Measurements from ENCODE around the gene FBXO15. TPM values are rescaled to one million over a fixed set of nuclear protein-coding genes. Genes with fewer than 3 reads are reported as not detected.

FBXO15 gene
- total RNA-seq, 1 experiment from 2014 or later: 0.36 TPM

GRCh38 chr18:74068296-74068695 lies 79.3 kb downstream of the FBXO15 start:
- no peaks in the 10 kb centered on the region for H3K36me3 ChIP-seq
- H3K27ac ChIP-seq: no peak overlapping the region
- no peaks in the 10 kb centered on the region for H3K9me3 ChIP-seq (replicated peaks)
- H3K4me3 ChIP-seq: no peak overlapping the region
- no peak for DNase-seq
- no peaks in the 10 kb centered on the region for H3K27me3 ChIP-seq
- H3K4me1 ChIP-seq: no peaks in the 10 kb centered on the region

DNA sequence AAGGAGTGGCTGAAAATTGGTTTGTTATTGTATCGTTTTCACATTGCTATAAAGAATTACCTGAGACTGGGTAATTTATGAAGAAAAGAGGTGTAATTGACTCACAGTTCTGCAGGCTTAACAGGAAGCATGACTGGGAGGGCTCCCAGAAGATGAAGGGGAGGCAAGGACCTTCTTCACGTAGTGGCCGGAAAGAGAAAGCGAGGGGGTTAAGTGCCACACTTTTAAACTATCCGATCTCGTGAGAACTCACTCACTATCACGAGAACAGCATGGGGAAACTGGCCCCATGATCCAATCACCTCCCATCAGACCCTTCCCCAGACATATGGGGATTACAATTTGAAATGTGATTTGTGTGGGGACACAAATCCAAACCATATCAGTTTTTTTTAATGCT lies 81.6 kb downstream of the FBXO15 start:
- Histone ChIP-seq H3K4me3 (no peak overlapping the region), H3K4me1 (no peaks in the 10 kb centered on the region), H3K27me3 (no peaks in the 10 kb centered on the region), H3K36me3 (no peaks in the 10 kb centered on the region), H3K9me3 (replicated peaks) (no peaks in the 10 kb centered on the region), H3K27ac (no peak overlapping the region)
- no peak for DNase-seq

DNA sequence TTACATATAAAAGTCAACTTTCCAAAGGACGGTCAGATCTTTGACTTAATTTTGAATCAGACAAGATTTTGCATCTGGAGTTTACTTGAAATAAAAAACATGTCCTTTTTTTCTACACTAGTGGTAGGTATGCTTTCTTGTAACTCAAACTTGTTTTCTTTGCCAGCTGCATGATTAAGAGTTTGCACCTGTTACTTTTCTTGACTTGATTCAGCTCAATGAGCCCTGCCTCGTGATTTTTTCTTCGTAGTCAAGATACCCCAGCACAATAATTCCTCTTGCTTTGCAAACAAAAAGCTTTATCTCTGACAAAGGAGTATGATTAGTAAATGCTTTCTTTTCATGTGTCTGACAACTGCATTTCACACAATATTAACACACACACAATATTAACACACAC lies 82.3 kb downstream of the FBXO15 start:
- DNase-seq: no peak
- Histone ChIP-seq H3K9me3 (replicated peaks) (no peaks in the 10 kb centered on the region), H3K4me1 (no peaks in the 10 kb centered on the region), H3K27me3 (no peaks in the 10 kb centered on the region), H3K36me3 (no peaks in the 10 kb centered on the region), H3K27ac (no peak overlapping the region), H3K4me3 (no peak overlapping the region)

DNA sequence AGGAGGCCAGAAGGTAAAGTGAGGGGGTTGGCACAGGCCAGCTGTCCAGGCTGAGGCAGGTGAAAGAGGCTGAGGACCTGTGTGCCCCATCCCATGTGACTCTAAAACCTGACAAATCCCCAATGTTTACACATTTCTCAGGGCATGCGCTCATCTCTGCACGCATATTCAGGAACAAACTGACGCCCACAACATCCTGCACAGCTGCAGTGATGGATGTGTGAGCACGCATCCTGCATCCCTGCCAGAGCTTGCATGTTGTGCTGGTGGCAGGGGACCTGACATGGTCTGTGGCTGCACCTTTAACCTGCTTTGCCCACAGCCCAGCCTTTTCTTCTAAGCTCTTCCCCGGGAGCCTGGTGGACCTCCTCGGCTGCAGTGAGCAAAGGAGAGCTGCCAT lies 83.1 kb downstream of the FBXO15 start:
- no peaks in the 10 kb centered on the region for H3K4me1 ChIP-seq
- H3K27ac ChIP-seq: no peak overlapping the region
- no peak for DNase-seq
- H3K36me3 ChIP-seq: no peaks in the 10 kb centered on the region
- no peaks in the 10 kb centered on the region for H3K27me3 ChIP-seq
- no peaks in the 10 kb centered on the region for H3K9me3 ChIP-seq (replicated peaks)
- H3K4me3 ChIP-seq: no peak overlapping the region

GRCh38 chr18:74063557-74063956 lies 84.1 kb downstream of the FBXO15 start:
- H3K4me3 ChIP-seq: no peak overlapping the region
- no peaks in the 10 kb centered on the region for H3K27me3 ChIP-seq
- no peaks in the 10 kb centered on the region for H3K36me3 ChIP-seq
- H3K9me3 ChIP-seq (replicated peaks): no peaks in the 10 kb centered on the region
- no peak for DNase-seq
- H3K27ac ChIP-seq: no peak overlapping the region
- no peaks in the 10 kb centered on the region for H3K4me1 ChIP-seq

GRCh38 chr18:74063023-74063422 lies 84.6 kb downstream of the FBXO15 start:
- no peaks in the 10 kb centered on the region for H3K9me3 ChIP-seq (replicated peaks)
- no peaks in the 10 kb centered on the region for H3K4me1 ChIP-seq
- no peaks in the 10 kb centered on the region for H3K36me3 ChIP-seq
- no peak overlapping the region for H3K27ac ChIP-seq
- no peak overlapping the region for H3K4me3 ChIP-seq
- no peaks in the 10 kb centered on the region for H3K27me3 ChIP-seq
- DNase-seq: no peak

DNA sequence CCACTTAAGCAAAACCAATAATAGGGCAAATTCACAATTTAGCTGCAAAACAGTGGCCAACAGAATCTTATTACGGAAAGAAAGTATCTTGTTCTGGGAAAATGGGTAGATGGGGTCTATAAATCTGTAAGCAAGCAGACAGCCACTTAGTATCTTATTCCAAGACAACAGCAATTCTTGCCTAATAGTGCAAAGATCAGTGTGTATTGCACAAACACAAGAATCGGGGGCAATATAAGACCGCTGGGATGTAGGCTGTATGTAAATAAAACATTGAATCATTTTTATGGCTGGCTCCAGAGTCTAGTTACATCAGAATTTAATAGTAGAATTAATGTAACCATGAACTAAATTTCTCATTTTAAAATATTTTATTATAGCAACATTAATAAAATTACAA lies 85.6 kb downstream of the FBXO15 start:
- no peaks in the 10 kb centered on the region for H3K4me1 ChIP-seq
- H3K27me3 ChIP-seq: no peaks in the 10 kb centered on the region
- H3K27ac ChIP-seq: no peak overlapping the region
- H3K9me3 ChIP-seq (replicated peaks): no peaks in the 10 kb centered on the region
- no peaks in the 10 kb centered on the region for H3K36me3 ChIP-seq
- H3K4me3 ChIP-seq: no peak overlapping the region
- no peak for DNase-seq

DNA sequence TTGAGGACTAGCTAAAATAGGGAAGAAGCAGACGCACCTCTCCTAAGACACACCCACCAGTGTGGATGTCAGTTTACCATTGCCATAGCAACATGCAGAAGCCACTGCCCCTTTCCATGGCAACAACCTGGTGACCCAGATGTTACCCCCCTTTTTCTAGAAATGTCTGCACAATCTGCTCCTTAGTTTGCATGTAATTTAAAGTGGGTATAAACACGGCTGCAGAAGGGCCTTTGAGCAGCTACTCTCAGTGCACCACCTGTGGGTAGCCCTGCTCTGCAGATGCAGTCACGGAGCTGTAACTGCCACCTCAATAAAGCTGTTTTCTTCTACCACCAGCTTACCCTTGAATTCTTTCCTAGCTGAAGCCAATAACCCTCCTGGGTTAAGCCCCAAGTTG lies 87.1 kb downstream of the FBXO15 start:
- DNase-seq: no peak

DNA sequence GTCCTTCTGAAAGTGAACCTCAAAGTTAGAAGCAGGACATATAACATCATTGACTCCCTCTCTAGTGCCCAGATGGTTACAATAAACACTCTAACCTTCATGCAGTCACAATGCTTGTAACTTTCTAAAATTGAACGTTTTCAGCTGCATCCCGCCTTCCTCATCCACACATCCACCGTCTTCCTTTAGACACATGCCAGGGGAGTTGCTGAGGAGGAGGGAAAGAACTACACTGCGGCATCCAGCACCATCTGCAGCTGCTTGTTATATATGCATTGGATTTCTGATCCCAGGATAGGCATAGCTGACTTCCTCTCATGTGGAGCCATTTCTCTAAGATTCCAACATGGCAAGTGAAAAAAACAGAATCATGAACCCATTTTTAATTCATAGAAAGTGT lies 96.8 kb downstream of the FBXO15 start:
- H3K9me3 ChIP-seq (replicated peaks): no peaks in the 10 kb centered on the region

More for the DNA sequence above, 87.1 kb downstream of the FBXO15 start:
- H3K4me3 ChIP-seq: no peak overlapping the region
- H3K36me3 ChIP-seq: no peaks in the 10 kb centered on the region
- no peaks in the 10 kb centered on the region for H3K4me1 ChIP-seq
- H3K27me3 ChIP-seq: no peaks in the 10 kb centered on the region
- H3K27ac ChIP-seq: no peak overlapping the region
- no peaks in the 10 kb centered on the region for H3K9me3 ChIP-seq (replicated peaks)

DNA sequence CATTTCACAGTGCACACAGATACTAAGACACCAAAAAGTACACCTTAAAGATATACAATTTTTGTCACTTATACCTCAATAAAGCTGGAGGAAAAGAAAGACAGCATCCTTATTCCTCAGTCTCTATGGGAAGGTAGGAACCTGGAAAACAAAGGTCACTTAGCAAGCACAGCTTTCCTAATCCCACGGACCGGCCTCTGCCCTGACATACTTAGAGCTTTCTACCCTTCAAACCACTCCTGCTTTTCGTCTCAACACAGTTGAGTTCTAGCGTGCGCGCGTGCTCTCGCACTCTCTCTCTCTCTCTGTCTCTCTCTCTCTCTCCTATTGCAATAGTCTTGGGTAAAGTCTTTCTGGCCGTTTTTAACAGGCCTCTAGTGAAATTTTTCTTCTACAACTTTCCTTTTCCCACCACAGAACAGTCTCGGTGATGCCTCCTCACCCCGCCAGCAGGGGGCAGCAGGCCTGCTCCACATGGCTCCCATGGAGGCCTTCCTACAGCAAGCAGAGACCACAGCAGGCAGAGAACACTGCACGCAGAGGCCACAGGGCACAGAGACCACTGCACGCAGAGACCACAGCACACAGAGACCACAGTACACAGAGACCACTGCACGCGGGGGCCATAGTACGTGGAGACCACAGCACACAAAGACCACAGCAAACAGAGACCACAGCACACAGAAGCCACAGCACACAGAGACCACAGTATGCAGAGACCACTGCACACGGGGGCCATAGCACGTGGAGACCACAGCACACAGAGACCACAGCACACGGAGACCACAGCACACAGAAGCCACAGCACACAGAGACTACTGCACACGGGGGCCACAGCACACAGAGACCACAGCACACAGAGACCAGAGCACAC lies 106.9 kb downstream of the FBXO15 start:
- no peaks in the 10 kb centered on the region for H3K27me3 ChIP-seq
- no peaks in the 10 kb centered on the region for H3K36me3 ChIP-seq
- no peak overlapping the region for H3K27ac ChIP-seq
- no peaks in the 10 kb centered on the region for H3K9me3 ChIP-seq (replicated peaks)
- no peaks in the 10 kb centered on the region for H3K4me1 ChIP-seq
- H3K4me3 ChIP-seq: no peak overlapping the region
- DNase-seq: peak; percentile 22 to 49

More for the DNA sequence above, 96.8 kb downstream of the FBXO15 start:
- no peaks in the 10 kb centered on the region for H3K27me3 ChIP-seq
- no peaks in the 10 kb centered on the region for H3K4me1 ChIP-seq
- no peak for DNase-seq
- H3K27ac ChIP-seq: no peak overlapping the region
- H3K4me3 ChIP-seq: no peak overlapping the region
- H3K36me3 ChIP-seq: no peaks in the 10 kb centered on the region

- no peaks in the 10 kb centered on the region for H3K36me3 ChIP-seq
- H3K4me1 ChIP-seq: no peaks in the 10 kb centered on the region
- DNase-seq: no peak
- H3K27ac ChIP-seq: no peak overlapping the region
- H3K4me3 ChIP-seq: no peak overlapping the region
- H3K27me3 ChIP-seq: no peaks in the 10 kb centered on the region
- H3K9me3 ChIP-seq (replicated peaks): no peaks in the 10 kb centered on the region
These were observed 107.6 kb downstream of the FBXO15 start for GRCh38 chr18:74040008-74040407.

- Histone ChIP-seq H3K27ac (no peak overlapping the region), H3K4me3 (no peak overlapping the region), H3K36me3 (no peaks in the 10 kb centered on the region), H3K27me3 (no peaks in the 10 kb centered on the region), H3K9me3 (replicated peaks) (no peaks in the 10 kb centered on the region), H3K4me1 (no peaks in the 10 kb centered on the region)
- no peak for DNase-seq
These were observed 118.5 kb downstream of the FBXO15 start for GRCh38 chr18:74029161-74029560.

Other genes starting within 250 kb of the FBXO15 start
- 48.8 and 59.4 TPM in 2 replicates for gene TIMM21, start 689 bp upstream of the FBXO15 start, total RNA-seq (2014; rRNA removed; shearing (Covaris generic))
- gene CYB5A, start 144.1 kb upstream of the FBXO15 start, total RNA-seq (2014; rRNA removed; shearing (Covaris generic)): 39.4 and 42.4 TPM in 2 replicates
- gene C18orf63, start 168.0 kb upstream of the FBXO15 start, total RNA-seq (2014; rRNA removed; shearing (Covaris generic)): not detected in 2 replicates